Endothelial cell of umbilical vein (primary cell): Measurements from ENCODE around the gene MINDY2.

Experiments used
- CTCF ChIP-seq, 2 donors: IDR thresholded peaks; 1 replicate in 1 of 2; 2 replicates in 1 of 2; pipeline ENCODE4 v1.5.1; 2011; ENCODE audit warnings: low read length in 2 of 2, mild to moderate bottlenecking in 2 of 2, moderate library complexity in 2 of 2, control low read depth in 1 of 2, inconsistent platforms in 1 of 2, low read depth in 1 of 2; ENCODE audit not compliant: insufficient read depth in 1 of 2; ENCODE audit errors: extremely low read depth in 1 of 2
- EZH2 ChIP-seq: IDR thresholded peaks from 2 replicates; pipeline ENCODE4 v1.6.1; 2012; ENCODE audit warnings: borderline replicate concordance, low read depth, mild to moderate bottlenecking, moderate library complexity, low read length, inconsistent platforms; ENCODE audit not compliant: severe bottlenecking
- GATA2 ChIP-seq: IDR thresholded peaks from 2 replicates; pipeline ENCODE4 v1.7.0; 2011; ENCODE audit warnings: low read depth, mild to moderate bottlenecking, moderate library complexity, mixed read lengths, low read length; ENCODE audit not compliant: insufficient read length, insufficient read depth
- MYC ChIP-seq: IDR thresholded peaks from one replicate; pipeline ENCODE4 v1.6.1; 2011; ENCODE audit warnings: mild to moderate bottlenecking, low read depth, low read length
- POLR2A ChIP-seq: IDR thresholded peaks from 2 replicates; pipeline ENCODE4 v1.6.1; 2012; ENCODE audit warnings: low read depth, mild to moderate bottlenecking, control low read depth, low read length
- POLR2AphosphoS5 ChIP-seq: IDR thresholded peaks from 2 replicates; pipeline ENCODE4 v1.6.1; 2012; ENCODE audit warnings: low read depth, mild to moderate bottlenecking, control low read depth, low read length, moderate library complexity; ENCODE audit not compliant: insufficient read depth
- TF ChIP-seq, protein P1 (sequence below): IDR thresholded peaks from 2 replicates; pipeline ENCODE4 v1.6.1; 2011; ENCODE audit not compliant: insufficient read depth, insufficient read length

- TF ChIP-seq CTCF (IDR thresholded peaks at IDR 0.05; ENCODE audit: extremely low read depth in 1 of 2, insufficient read depth in 1 of 2, low read depth in 1 of 2, low read length in 2 of 2) (no peak), EZH2 (no peak), POLR2AphosphoS5 (no peak), POLR2A (no peak), GATA2 (no peak), MYC (no peak)
- TF ChIP-seq, protein P1, sequence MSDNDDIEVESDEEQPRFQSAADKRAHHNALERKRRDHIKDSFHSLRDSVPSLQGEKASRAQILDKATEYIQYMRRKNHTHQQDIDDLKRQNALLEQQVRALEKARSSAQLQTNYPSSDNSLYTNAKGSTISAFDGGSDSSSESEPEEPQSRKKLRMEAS, result no peak
Measured at GRCh38 chr15:58752716-58753115, 18.4 kb upstream of the MINDY2 start.
